HepG2 (cell line): Measurements from ENCODE around the gene BCAS4. TPM values are rescaled to one million over a fixed set of nuclear protein-coding genes. Genes with fewer than 3 reads are reported as not detected.

Source experiments
- AGO2 ChIP-seq: fragments of 200-400 bp; formaldehyde crosslinking; optimal IDR thresholded peaks from 2 replicates; pipeline ENCODE3; 2017; ENCODE audit warnings: mild to moderate bottlenecking, low read depth, low read length, moderate library complexity
- ETV6 ChIP-seq: sonication (generic); formaldehyde crosslinking; conservative IDR thresholded peaks from 2 replicates; pipeline ENCODE4 v1.4.0; 2020; ENCODE audit warnings: missing genetic modification reagents
- FOXK1 ChIP-seq: sonication (generic); formaldehyde crosslinking; IDR thresholded peaks from 2 replicates; pipeline ENCODE4 v1.4.0; 2020; ENCODE audit warnings: low read depth, missing genetic modification reagents, borderline replicate concordance
- GABPB1 ChIP-seq: IDR thresholded peaks from 2 replicates; pipeline ENCODE4 v1.6.1; 2016; ENCODE audit warnings: mild to moderate bottlenecking, missing genetic modification reagents, moderate library complexity, missing compliant biosample characterization
- HOXA7 ChIP-seq: sonication (generic); formaldehyde crosslinking; IDR thresholded peaks from 2 replicates; pipeline ENCODE4 v1.8.1; 2022; ENCODE audit warnings: mild to moderate bottlenecking, missing genetic modification reagents, moderate library complexity
- KDM3A ChIP-seq: IDR thresholded peaks from 2 replicates; pipeline ENCODE4 v1.6.1; 2018; ENCODE audit warnings: low read depth, missing compliant biosample characterization
- MLXIP ChIP-seq: sonication (generic); formaldehyde crosslinking; IDR thresholded peaks from 2 replicates; pipeline ENCODE4 v1.9.0; 2021; ENCODE audit warnings: missing genetic modification reagents, borderline replicate concordance
- NR2F1 ChIP-seq, 2 experiments: fragments of 450-650 bp in 1 of 2; formaldehyde crosslinking in 1 of 2; IDR thresholded peaks; 2 replicates each; pipeline versions ENCODE4 v1.5.0 to v1.6.1; 2016 to 2020; ENCODE audit warnings: mild to moderate bottlenecking in 1 of 2, missing compliant biosample characterization in 1 of 2, missing genetic modification reagents in 1 of 2, moderate library complexity in 1 of 2
- NR3C1 ChIP-seq: sonication (generic); formaldehyde crosslinking; IDR thresholded peaks from 2 replicates; pipeline ENCODE4 v1.4.0; 2020; ENCODE audit warnings: missing genetic modification reagents
- SMAD1 ChIP-seq: sonication (generic); formaldehyde crosslinking; IDR thresholded peaks from 2 replicates; pipeline ENCODE4 v1.4.0; 2020; ENCODE audit warnings: missing genetic modification reagents, low read depth, mild to moderate bottlenecking, borderline replicate concordance
- SMARCC2 ChIP-seq: fragments of 450-650 bp; IDR thresholded peaks from 2 replicates; pipeline ENCODE4 v1.6.1; 2017; ENCODE audit warnings: antibody characterized with exemption, mild to moderate bottlenecking
- ZNF10 ChIP-seq: sonication (generic); formaldehyde crosslinking; IDR thresholded peaks from 2 replicates; pipeline ENCODE4 v1.4.0; 2020; ENCODE audit warnings: mild to moderate bottlenecking, low read depth, missing genetic modification reagents, borderline replicate concordance
- ZNF44 ChIP-seq: sonication (generic); formaldehyde crosslinking; IDR thresholded peaks from 2 replicates; pipeline ENCODE4 v1.5.1; 2020; ENCODE audit warnings: mild to moderate bottlenecking, missing genetic modification reagents
- ZNF562 ChIP-seq: sonication (generic); formaldehyde crosslinking; IDR thresholded peaks from 2 replicates; pipeline ENCODE4 v1.8.0; 2022; ENCODE audit warnings: missing genetic modification reagents, borderline replicate concordance
- ZNF563 ChIP-seq: sonication (generic); formaldehyde crosslinking; IDR thresholded peaks from 2 replicates; pipeline ENCODE4 v1.8.0; 2022; ENCODE audit warnings: mild to moderate bottlenecking, moderate library complexity, missing genetic modification reagents
- ZNF75D ChIP-seq: sonication (generic); formaldehyde crosslinking; IDR thresholded peaks from 2 replicates; pipeline ENCODE4 v1.8.1; 2023; ENCODE audit warnings: missing genetic modification reagents, mild to moderate bottlenecking, borderline replicate concordance
- ZSCAN22 ChIP-seq: sonication (generic); formaldehyde crosslinking; IDR thresholded peaks from 2 replicates; pipeline ENCODE4 v1.4.0; 2020; ENCODE audit warnings: mild to moderate bottlenecking, missing genetic modification reagents
- polyA plus RNA-seq, 8 experiments: library from polyadenylated mRNA; depleted of rRNA in 3 of 8; stranded (reverse) in 7 of 8; unstranded in 1 of 8; fragments of >200 nt; fragmentation: Illumina TruSeq in 4 of 8; extraction: Trizol in 4 of 8; gene quantifications; 2 replicates each; pipeline versions ENCODE4 v1.2.1 to v1.2.3, GENCODE V29; 2011 to 2016; ENCODE audit warnings: low read depth in 4 of 8, missing spikeins in 1 of 8, mixed read lengths in 1 of 8; ENCODE audit not compliant: insufficient read depth in 1 of 8
- total RNA-seq, 5 experiments: library from RNA; depleted of rRNA; stranded (reverse); fragments of >200 nt; fragmentation: Illumina TruSeq; extraction: Trizol; gene quantifications; 2 replicates each; pipeline ENCODE4 v1.2.3, GENCODE V29; 2016; ENCODE audit warnings: low read depth in 1 of 5
- TF ChIP-seq, protein P1 (sequence below): sonication (generic); formaldehyde crosslinking; IDR thresholded peaks from 2 replicates; pipeline ENCODE4 v1.8.0; 2022; ENCODE audit warnings: mild to moderate bottlenecking, missing genetic modification reagents, borderline replicate concordance
- TF ChIP-seq, protein P2 (sequence below): sonication (generic); formaldehyde crosslinking; IDR thresholded peaks from 2 replicates; pipeline ENCODE4 v1.4.0; 2020; ENCODE audit warnings: mild to moderate bottlenecking, missing genetic modification reagents

BCAS4 gene
- total and polyA plus RNA-seq, 2 of the 13 experiments (the other 11 are each of a cell fraction or from before 2014, with no cell fraction given) = 7.2 to 8.0 TPM

GRCh38 chr20:50746138-50746940 is 48.5 kb upstream of the BCAS4 start (continued):
- TF ChIP-seq ZSCAN22 (CRISPR knock-in tag) (no peak), SMARCC2 (peak; percentile 48; the same call in 1 of the 2 replicates), ZNF10 (CRISPR knock-in tag) (no peak), ZNF75D (CRISPR knock-in tag) (no peak), AGO2 (no peak), MLXIP (CRISPR knock-in tag) (no peak), NR3C1 (CRISPR knock-in tag) (no peak), NR2F1 (CRISPR knock-in tag; IDR thresholded peaks at IDR 0.05) (peak; percentile 64 to 90), GABPB1 (CRISPR knock-in tag) (no peak), FOXK1 (CRISPR knock-in tag) (peak; percentile 71; the same call in 1 of the 2 replicates), KDM3A (CRISPR knock-in tag) (no peak), ZNF44 (CRISPR knock-in tag) (no peak), ETV6 (no peak), ZNF562 (no peak), SMAD1 (no peak), HOXA7 (no peak), ZNF563 (no peak)
- TF ChIP-seq, protein P1, sequence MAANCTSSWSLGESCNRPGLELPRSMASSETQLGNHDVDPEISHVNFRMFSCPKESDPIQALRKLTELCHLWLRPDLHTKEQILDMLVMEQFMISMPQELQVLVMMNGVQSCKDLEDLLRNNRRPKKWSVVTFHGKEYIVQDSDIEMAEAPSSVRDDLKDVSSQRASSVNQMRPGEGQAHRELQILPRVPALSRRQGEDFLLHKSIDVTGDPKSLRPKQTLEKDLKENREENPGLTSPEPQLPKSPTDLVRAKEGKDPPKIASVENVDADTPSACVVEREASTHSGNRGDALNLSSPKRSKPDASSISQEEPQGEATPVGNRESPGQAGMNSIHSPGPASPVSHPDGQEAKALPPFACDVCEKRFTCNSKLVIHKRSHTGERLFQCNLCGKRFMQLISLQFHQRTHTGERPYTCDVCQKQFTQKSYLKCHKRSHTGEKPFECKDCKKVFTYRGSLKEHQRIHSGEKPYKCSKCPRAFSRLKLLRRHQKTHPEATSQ = peak; percentile 52; the same call in 1 of the 2 replicates
- TF ChIP-seq, protein P2, sequence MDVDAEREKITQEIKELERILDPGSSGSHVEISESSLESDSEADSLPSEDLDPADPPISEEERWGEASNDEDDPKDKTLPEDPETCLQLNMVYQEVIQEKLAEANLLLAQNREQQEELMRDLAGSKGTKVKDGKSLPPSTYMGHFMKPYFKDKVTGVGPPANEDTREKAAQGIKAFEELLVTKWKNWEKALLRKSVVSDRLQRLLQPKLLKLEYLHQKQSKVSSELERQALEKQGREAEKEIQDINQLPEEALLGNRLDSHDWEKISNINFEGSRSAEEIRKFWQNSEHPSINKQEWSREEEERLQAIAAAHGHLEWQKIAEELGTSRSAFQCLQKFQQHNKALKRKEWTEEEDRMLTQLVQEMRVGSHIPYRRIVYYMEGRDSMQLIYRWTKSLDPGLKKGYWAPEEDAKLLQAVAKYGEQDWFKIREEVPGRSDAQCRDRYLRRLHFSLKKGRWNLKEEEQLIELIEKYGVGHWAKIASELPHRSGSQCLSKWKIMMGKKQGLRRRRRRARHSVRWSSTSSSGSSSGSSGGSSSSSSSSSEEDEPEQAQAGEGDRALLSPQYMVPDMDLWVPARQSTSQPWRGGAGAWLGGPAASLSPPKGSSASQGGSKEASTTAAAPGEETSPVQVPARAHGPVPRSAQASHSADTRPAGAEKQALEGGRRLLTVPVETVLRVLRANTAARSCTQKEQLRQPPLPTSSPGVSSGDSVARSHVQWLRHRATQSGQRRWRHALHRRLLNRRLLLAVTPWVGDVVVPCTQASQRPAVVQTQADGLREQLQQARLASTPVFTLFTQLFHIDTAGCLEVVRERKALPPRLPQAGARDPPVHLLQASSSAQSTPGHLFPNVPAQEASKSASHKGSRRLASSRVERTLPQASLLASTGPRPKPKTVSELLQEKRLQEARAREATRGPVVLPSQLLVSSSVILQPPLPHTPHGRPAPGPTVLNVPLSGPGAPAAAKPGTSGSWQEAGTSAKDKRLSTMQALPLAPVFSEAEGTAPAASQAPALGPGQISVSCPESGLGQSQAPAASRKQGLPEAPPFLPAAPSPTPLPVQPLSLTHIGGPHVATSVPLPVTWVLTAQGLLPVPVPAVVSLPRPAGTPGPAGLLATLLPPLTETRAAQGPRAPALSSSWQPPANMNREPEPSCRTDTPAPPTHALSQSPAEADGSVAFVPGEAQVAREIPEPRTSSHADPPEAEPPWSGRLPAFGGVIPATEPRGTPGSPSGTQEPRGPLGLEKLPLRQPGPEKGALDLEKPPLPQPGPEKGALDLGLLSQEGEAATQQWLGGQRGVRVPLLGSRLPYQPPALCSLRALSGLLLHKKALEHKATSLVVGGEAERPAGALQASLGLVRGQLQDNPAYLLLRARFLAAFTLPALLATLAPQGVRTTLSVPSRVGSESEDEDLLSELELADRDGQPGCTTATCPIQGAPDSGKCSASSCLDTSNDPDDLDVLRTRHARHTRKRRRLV (CRISPR knock-in tag) = no peak
